H9 (cell line): ENCODE results near the gene SLC25A19. TPM values are rescaled to one million over a fixed set of nuclear protein-coding genes. Genes with fewer than 3 reads are reported as not detected.

ENCODE experiments used
- DNase-seq: peaks from one replicate; pipeline ENCODE4 v3.0.0-alpha.2; 2017
- H2AFZ ChIP-seq: one replicate; pipeline ENCODE4 v1.6.1; 2013; ENCODE audit warnings: mild to moderate bottlenecking, low read length, control low read depth, moderate library complexity
- H2AK5ac ChIP-seq: 2 replicates; pipeline ENCODE4 v1.6.1; 2013; ENCODE audit warnings: low read length, control low read depth, mixed read lengths; ENCODE audit not compliant: insufficient read length
- H2BK120ac ChIP-seq: one replicate; pipeline ENCODE4 v1.6.1; 2013; ENCODE audit warnings: low read depth, mild to moderate bottlenecking, low read length, control low read depth, inconsistent platforms; ENCODE audit not compliant: poor library complexity, severe bottlenecking
- H2BK12ac ChIP-seq: 2 replicates; pipeline ENCODE4 v1.6.1; 2013; ENCODE audit warnings: low read length, control low read depth, mixed read lengths, low read depth; ENCODE audit not compliant: insufficient read length
- H2BK15ac ChIP-seq: 2 replicates; pipeline ENCODE4 v1.6.1; 2013; ENCODE audit warnings: low read depth, low read length, control low read depth
- H2BK20ac ChIP-seq: one replicate; pipeline ENCODE4 v1.6.1; 2013; ENCODE audit warnings: low read depth, mild to moderate bottlenecking, low read length, control low read depth, inconsistent platforms; ENCODE audit not compliant: poor library complexity, severe bottlenecking
- H2BK5ac ChIP-seq: 2 replicates; pipeline ENCODE4 v1.6.1; 2013; ENCODE audit warnings: low read length, control low read depth, mixed read lengths; ENCODE audit not compliant: insufficient read length
- H3K14ac ChIP-seq: 2 replicates; pipeline ENCODE4 v1.6.1; 2013; ENCODE audit warnings: low read length, control low read depth; ENCODE audit not compliant: insufficient read depth
- H3K18ac ChIP-seq: 2 replicates; pipeline ENCODE4 v1.6.1; 2013; ENCODE audit warnings: low read depth, mild to moderate bottlenecking, mixed read lengths, low read length, control low read depth; ENCODE audit not compliant: insufficient read length
- H3K23ac ChIP-seq: 2 replicates; pipeline ENCODE4 v1.6.1; 2013; ENCODE audit warnings: low read length, control low read depth, mixed read lengths, low read depth; ENCODE audit not compliant: insufficient read length
- H3K23me2 ChIP-seq: 2 replicates; pipeline ENCODE4 v1.6.1; 2013; ENCODE audit warnings: low read depth, mild to moderate bottlenecking, mixed read lengths, low read length, control low read depth; ENCODE audit not compliant: insufficient read length, poor library complexity, severe bottlenecking
- H3K27ac ChIP-seq: 2 replicates; pipeline ENCODE4 v1.5.1; 2013; ENCODE audit warnings: low read length, control low read depth, mixed read lengths, low read depth; ENCODE audit not compliant: insufficient read length
- H3K27me3 ChIP-seq: 2 replicates; pipeline ENCODE4 v1.6.1; 2013; ENCODE audit warnings: low read length, control low read depth, inconsistent platforms; ENCODE audit not compliant: insufficient read depth
- H3K4ac ChIP-seq: 2 replicates; pipeline ENCODE4 v1.6.1; 2013; ENCODE audit warnings: low read depth, mild to moderate bottlenecking, control low read depth, inconsistent platforms, low read length, moderate library complexity
- H3K4me1 ChIP-seq: 2 replicates; pipeline ENCODE4 v1.6.1; 2013; ENCODE audit warnings: low read length, control low read depth, inconsistent platforms; ENCODE audit not compliant: insufficient read depth
- H3K4me2 ChIP-seq: 2 replicates; pipeline ENCODE4 v1.6.1; 2013; ENCODE audit warnings: low read length, control low read depth, mixed read lengths; ENCODE audit not compliant: insufficient read length, insufficient read depth
- H3K56ac ChIP-seq: 2 replicates; pipeline ENCODE4 v1.6.1; 2013; ENCODE audit warnings: low read depth, mild to moderate bottlenecking, mixed read lengths, low read length, control low read depth; ENCODE audit not compliant: insufficient read length
- H3K79me1 ChIP-seq: 2 replicates; pipeline ENCODE4 v1.6.1; 2013; ENCODE audit warnings: low read depth, mild to moderate bottlenecking, moderate library complexity, low read length, control low read depth, inconsistent platforms; ENCODE audit not compliant: insufficient read depth, poor library complexity, severe bottlenecking
- H3K79me2 ChIP-seq: 2 replicates; pipeline ENCODE4 v1.6.1; 2013; ENCODE audit warnings: low read length, control low read depth, inconsistent platforms; ENCODE audit not compliant: insufficient read depth
- H3K9ac ChIP-seq: 2 replicates; pipeline ENCODE4 v1.6.1; 2013; ENCODE audit warnings: low read length, control low read depth, mixed read lengths; ENCODE audit not compliant: insufficient read length; ENCODE audit errors: extremely low read depth
- H3K9me3 ChIP-seq: one replicate; pipeline ENCODE4 v1.6.1; 2013; ENCODE audit warnings: low read depth, low read length, inconsistent platforms; ENCODE audit not compliant: control insufficient read depth
- H3T11ph ChIP-seq: one replicate; pipeline ENCODE4 v1.6.1; 2013; ENCODE audit warnings: mild to moderate bottlenecking, low read length, control low read depth, inconsistent platforms
- H4K20me1 ChIP-seq: one replicate; pipeline ENCODE4 v1.6.1; 2013; ENCODE audit not compliant: control insufficient read depth, insufficient read length, insufficient read depth
- H4K5ac ChIP-seq: 2 replicates; pipeline ENCODE4 v1.6.1; 2013; ENCODE audit warnings: low read depth, mild to moderate bottlenecking, mixed read lengths, low read length, control low read depth; ENCODE audit not compliant: insufficient read length
- H4K8ac ChIP-seq: replicated peaks from 2 replicates; pipeline ENCODE4 v1.6.1; 2013; ENCODE audit warnings: low read length, control low read depth, mixed read lengths, low read depth; ENCODE audit not compliant: insufficient read length
- H4K91ac ChIP-seq: 2 replicates; pipeline ENCODE4 v1.6.1; 2013; ENCODE audit warnings: low read depth, mild to moderate bottlenecking, moderate library complexity, mixed read lengths, low read length, control low read depth; ENCODE audit not compliant: insufficient read length
- H3K27ac Mint-ChIP-seq, 3 experiments: 2 replicates in 2 of 3; 3 replicates in 1 of 3; pipeline ENCODE4 v1.8.0; 2020 to 2021; ENCODE audit warnings: mixed read lengths in 3 of 3, mild to moderate bottlenecking in 1 of 3, moderate library complexity in 1 of 3
- H3K27me3 Mint-ChIP-seq: 2 replicates; pipeline ENCODE4 v1.8.0; 2021; ENCODE audit warnings: low read depth, mild to moderate bottlenecking, moderate library complexity, mixed read lengths
- H3K36me3 Mint-ChIP-seq, 3 experiments: 2 replicates in 2 of 3; 3 replicates in 1 of 3; pipeline ENCODE4 v1.8.0; 2020 to 2021; ENCODE audit warnings: low read depth in 3 of 3, mixed read lengths in 3 of 3; ENCODE audit not compliant: insufficient read depth in 1 of 3
- H3K4me1 Mint-ChIP-seq, 2 experiments: 2 replicates each; pipeline ENCODE4 v1.8.0; 2020; ENCODE audit warnings: mixed read lengths in 2 of 2
- H3K4me3 Mint-ChIP-seq, 2 experiments: 2 replicates in 1 of 2; 3 replicates in 1 of 2; pipeline ENCODE4 v1.8.0; 2020 to 2021; ENCODE audit warnings: mild to moderate bottlenecking in 2 of 2, mixed read lengths in 2 of 2, moderate library complexity in 1 of 2
- H3K9me3 Mint-ChIP-seq, 2 experiments: 2 replicates in 1 of 2; 3 replicates in 1 of 2; pipeline ENCODE4 v1.8.0; 2020; ENCODE audit warnings: mild to moderate bottlenecking in 2 of 2, mixed read lengths in 2 of 2, moderate library complexity in 1 of 2
- WGBS: extraction: QIAGEN DNeasy Blood & Tissue Kit; methylation state at CpG from one replicate; pipeline ENCODE4 v1.1.7; 2013; ENCODE audit warnings: missing lambda C conversion rate, low lambda C conversion rate, mixed read lengths; ENCODE audit not compliant: insufficient read length; ENCODE audit errors: extremely low coverage; 5-methylcytosine and 5-hydroxymethylcytosine counted together
- total RNA-seq: library from RNA; stranded (reverse); gene quantifications from 2 replicates; pipeline ENCODE4 v1.2.1, GENCODE V29; 2021
- TF ChIP-seq, protein P1 (sequence below): fragments of 200-600 bp; sonication (generic); conservative IDR thresholded peaks from 3 replicates; pipeline ENCODE4 v1.8.0; 2021; ENCODE audit warnings: antibody characterized with exemption, mild to moderate bottlenecking

The SLC25A19 gene
- total RNA-seq, 1 experiment from 2014 or later, result 24.2 TPM

DNA sequence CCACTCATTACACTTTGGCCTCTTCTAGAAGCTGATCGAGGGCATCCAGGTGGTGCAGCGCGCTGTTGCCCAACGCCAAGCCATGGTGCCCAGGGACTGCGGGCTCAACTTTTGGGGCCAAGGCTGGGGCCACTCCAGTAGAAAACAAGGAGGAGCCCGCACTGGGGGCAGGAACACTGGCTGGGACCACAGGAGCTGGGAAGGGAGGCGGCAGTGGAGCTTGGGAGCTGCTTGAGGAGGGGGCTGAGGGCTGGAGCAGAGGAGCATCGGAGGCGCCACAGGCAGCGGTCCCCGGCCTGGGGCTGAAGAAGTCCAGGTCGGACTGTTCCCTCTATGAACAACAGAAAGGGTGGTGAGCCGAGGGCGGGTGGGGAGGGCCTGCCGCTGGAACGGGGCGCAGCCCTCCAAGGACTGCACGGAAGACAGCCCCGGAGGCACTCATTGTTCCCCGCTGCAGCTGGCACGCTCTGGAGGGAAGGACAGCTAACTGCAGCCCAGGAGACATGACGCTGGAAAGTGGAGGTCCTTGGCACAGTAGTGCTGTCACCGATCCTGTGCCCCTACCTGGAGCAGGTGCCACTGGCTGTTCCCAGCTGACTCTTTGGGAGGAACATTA lies 49.3 kb downstream of the SLC25A19 start:
- no peak overlapping the region for H3K4ac ChIP-seq
- no peak overlapping the region for H3K18ac ChIP-seq
- Mint-ChIP-seq H3K27ac (peak overlapping the region in 2 of 3 experiments; percentile 73 to 86; a peak in 3 of 7 replicates), H3K27me3 (no peaks in the 10 kb centered on the region), H3K9me3 (no peaks in the 10 kb centered on the region), H3K4me1 (peaks cover 8 to 15% of the 10 kb centered on the region in 2 experiments), H3K36me3 (peaks cover 34 to 87% (median 81%) of the 10 kb centered on the region in 3 experiments; a peak in 6 of 7 replicates), H3K4me3 (no peak overlapping the region; a peak in 1 of 5 replicates)
- no peak for DNase-seq
- H2BK12ac ChIP-seq, result no peak overlapping the region
- H3K27ac ChIP-seq, result no peak overlapping the region
- no peak overlapping the region for H2AK5ac ChIP-seq
- H3T11ph ChIP-seq, result no peak overlapping the region
- no peak overlapping the region for H3K14ac ChIP-seq
- no peak overlapping the region for H2BK5ac ChIP-seq
- H2BK15ac ChIP-seq, result no peak overlapping the region
- no peak overlapping the region for H4K8ac ChIP-seq
- TF ChIP-seq, protein P1, sequence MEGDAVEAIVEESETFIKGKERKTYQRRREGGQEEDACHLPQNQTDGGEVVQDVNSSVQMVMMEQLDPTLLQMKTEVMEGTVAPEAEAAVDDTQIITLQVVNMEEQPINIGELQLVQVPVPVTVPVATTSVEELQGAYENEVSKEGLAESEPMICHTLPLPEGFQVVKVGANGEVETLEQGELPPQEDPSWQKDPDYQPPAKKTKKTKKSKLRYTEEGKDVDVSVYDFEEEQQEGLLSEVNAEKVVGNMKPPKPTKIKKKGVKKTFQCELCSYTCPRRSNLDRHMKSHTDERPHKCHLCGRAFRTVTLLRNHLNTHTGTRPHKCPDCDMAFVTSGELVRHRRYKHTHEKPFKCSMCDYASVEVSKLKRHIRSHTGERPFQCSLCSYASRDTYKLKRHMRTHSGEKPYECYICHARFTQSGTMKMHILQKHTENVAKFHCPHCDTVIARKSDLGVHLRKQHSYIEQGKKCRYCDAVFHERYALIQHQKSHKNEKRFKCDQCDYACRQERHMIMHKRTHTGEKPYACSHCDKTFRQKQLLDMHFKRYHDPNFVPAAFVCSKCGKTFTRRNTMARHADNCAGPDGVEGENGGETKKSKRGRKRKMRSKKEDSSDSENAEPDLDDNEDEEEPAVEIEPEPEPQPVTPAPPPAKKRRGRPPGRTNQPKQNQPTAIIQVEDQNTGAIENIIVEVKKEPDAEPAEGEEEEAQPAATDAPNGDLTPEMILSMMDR, result no peak
- H4K5ac ChIP-seq, result no peak overlapping the region
- no peaks in the 10 kb centered on the region for H3K79me2 ChIP-seq
- no peak overlapping the region for H2BK20ac ChIP-seq
- H3K9me3 ChIP-seq, result no peaks in the 10 kb centered on the region
- WGBS, result no CpG with 5 or more reads among the region's 23 CpGs
- no peaks in the 10 kb centered on the region for H3K23me2 ChIP-seq
- H3K4me2 ChIP-seq, result no peak overlapping the region
- no peaks in the 10 kb centered on the region for H3K79me1 ChIP-seq
- H3K56ac ChIP-seq, result no peak overlapping the region
- no peak overlapping the region for H2AFZ ChIP-seq
- peaks cover 4% of the 10 kb centered on the region for H4K20me1 ChIP-seq
- H3K23ac ChIP-seq, result no peak overlapping the region
- no peak overlapping the region for H3K9ac ChIP-seq
- no peak overlapping the region for H4K91ac ChIP-seq
- H2BK120ac ChIP-seq, result no peak overlapping the region
- H3K27me3 ChIP-seq, result no peaks in the 10 kb centered on the region
- no peaks in the 10 kb centered on the region for H3K4me1 ChIP-seq
